Bronchial epithelial cell (primary cell): ENCODE measurements around the gene HDAC10. TPM values are rescaled to one million over a fixed set of nuclear protein-coding genes. Genes with fewer than 3 reads are reported as not detected.
A peak's percentile ranks its signal among the peaks of the same experiment; 100 is the strongest.
"Not testable (repeated sequence)": the region's sequence is repeated elsewhere in the genome, so short reads cannot be mapped to it uniquely, and the experiment has no call there.

Source experiments
- DNase-seq: peaks from one replicate; pipeline ENCODE4 v3.0.0-alpha.2; 2010; ENCODE audit warnings: low read depth
- FAIRE-seq: peaks from 2 replicates; lab custom pipeline; 2011; peaks lifted over from hg19 to GRCh38; lab: Jason Lieb, UNC
- H3K27me3 ChIP-seq: 2 replicates; pipeline ENCODE4 v1.5.1; 2011; ENCODE audit warnings: low read length; ENCODE audit not compliant: control insufficient read depth, insufficient read depth
- H3K36me3 ChIP-seq: 2 replicates; pipeline ENCODE4 v1.5.1; 2011; ENCODE audit warnings: low read length; ENCODE audit not compliant: control insufficient read depth, insufficient read depth
- H3K4me3 ChIP-seq: 2 replicates; pipeline ENCODE4 v1.5.1; 2011; ENCODE audit warnings: mild to moderate bottlenecking, low read depth, low read length, control low read depth
- total RNA-seq: library from RNA; depleted of rRNA; stranded (reverse); fragments of >200 nt; gene quantifications from 2 replicates; pipeline ENCODE4 v1.2.1, GENCODE V29; 2014
- TF ChIP-seq, protein P1 (sequence below): IDR thresholded peaks from 2 replicates; pipeline ENCODE4 v1.5.1; 2011; ENCODE audit warnings: mild to moderate bottlenecking, moderate library complexity, low read length, control low read depth, inconsistent platforms; ENCODE audit not compliant: insufficient read depth, severe bottlenecking

Gene HDAC10
- total RNA-seq, 1 donor from 2014 or later: 9.7 TPM

DNA sequence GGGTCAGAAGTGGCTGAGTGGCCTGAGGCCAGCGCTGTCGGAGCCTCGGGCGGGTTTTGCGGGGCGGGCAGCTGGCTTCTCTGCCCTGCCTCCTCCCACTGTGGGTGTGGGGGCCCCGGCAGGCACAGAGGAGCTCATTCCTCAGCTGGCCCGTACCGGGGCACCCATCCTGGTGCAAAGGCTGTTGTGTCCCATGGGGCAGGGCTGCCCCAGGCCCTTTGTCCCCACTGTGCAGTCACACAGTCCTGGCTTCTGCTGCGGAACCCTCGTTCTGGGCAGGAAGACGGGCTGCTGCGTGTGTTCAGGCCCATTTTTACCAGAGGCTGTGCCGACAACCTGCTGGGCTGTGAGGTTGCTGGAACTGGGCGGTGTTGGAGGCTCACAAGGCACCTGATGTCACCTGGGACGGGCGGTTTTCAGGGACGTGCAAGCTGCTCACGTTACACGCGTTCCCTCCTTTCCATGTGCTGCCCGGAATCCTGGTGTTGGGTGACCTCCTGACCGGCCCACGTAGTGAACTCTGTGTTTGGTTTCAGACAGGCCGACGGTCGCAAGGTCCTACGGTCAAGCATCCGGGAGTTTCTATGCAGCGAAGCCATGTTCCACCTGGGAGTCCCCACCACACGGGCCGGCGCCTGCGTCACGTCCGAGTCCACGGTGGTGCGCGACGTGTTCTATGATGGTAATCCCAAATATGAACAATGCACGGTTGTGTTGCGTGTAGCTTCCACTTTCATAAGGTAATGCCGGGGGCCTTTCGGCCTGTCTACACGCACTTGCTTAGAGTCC is 45.1 kb downstream of the HDAC10 start:
- Histone ChIP-seq H3K4me3 (no peak overlapping the region), H3K27me3 (no peaks in the 10 kb centered on the region), H3K36me3 (peaks cover 23% of the 10 kb centered on the region)
- DNase-seq (no peak), FAIRE-seq (no peak)
- TF ChIP-seq, protein P1, sequence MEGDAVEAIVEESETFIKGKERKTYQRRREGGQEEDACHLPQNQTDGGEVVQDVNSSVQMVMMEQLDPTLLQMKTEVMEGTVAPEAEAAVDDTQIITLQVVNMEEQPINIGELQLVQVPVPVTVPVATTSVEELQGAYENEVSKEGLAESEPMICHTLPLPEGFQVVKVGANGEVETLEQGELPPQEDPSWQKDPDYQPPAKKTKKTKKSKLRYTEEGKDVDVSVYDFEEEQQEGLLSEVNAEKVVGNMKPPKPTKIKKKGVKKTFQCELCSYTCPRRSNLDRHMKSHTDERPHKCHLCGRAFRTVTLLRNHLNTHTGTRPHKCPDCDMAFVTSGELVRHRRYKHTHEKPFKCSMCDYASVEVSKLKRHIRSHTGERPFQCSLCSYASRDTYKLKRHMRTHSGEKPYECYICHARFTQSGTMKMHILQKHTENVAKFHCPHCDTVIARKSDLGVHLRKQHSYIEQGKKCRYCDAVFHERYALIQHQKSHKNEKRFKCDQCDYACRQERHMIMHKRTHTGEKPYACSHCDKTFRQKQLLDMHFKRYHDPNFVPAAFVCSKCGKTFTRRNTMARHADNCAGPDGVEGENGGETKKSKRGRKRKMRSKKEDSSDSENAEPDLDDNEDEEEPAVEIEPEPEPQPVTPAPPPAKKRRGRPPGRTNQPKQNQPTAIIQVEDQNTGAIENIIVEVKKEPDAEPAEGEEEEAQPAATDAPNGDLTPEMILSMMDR: no peak

DNA sequence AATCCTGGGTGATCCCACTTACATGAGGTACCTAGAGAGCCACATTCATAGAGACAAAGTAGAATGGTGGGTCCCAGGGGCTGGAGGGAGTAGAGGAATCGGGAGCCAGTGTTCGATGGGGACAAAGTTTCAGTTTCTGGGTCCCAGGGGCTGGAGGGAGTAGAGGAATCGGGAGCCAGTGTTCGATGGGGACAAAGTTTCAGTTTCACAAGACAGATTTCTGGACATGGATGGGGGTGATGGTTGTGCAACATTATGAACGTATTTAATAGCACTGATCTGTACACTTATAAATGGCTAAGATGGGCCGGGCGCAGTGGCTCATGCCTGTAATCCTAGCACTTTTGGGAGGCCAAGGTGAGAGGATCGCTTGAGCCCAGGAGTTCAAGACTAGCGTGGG is 46.1 kb downstream of the HDAC10 start:
- peak; percentile 68 for FAIRE-seq
- not testable (repeated sequence) for H3K4me3 ChIP-seq, DNase-seq, H3K27me3 ChIP-seq
- H3K36me3 ChIP-seq: peaks cover 15% of the 10 kb centered on the region

DNA sequence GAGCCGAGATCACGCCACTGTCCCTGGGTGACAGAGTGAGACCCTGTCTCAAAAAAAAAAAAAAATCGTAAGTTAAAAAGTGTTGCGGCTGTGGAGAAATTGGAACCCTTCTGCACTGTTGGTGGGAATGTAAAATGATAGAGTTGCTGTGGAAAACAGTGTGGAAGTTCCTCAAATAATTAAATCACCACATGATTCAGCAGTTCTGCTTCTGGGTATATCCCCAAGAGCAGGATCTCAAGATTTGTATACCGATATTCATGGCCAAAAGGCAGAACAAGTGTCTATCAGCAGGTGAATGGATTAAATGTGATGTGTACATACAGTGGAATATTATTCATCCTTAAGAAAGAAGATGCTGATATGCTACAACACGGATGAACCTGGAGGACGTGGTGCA is 46.5 kb downstream of the HDAC10 start:
- TF ChIP-seq, protein P1: no peak
- H3K4me3 ChIP-seq: no peak overlapping the region
- H3K27me3 ChIP-seq: no peaks in the 10 kb centered on the region
- no peak for DNase-seq
- FAIRE-seq: no peak
- peaks cover 14% of the 10 kb centered on the region for H3K36me3 ChIP-seq

DNA sequence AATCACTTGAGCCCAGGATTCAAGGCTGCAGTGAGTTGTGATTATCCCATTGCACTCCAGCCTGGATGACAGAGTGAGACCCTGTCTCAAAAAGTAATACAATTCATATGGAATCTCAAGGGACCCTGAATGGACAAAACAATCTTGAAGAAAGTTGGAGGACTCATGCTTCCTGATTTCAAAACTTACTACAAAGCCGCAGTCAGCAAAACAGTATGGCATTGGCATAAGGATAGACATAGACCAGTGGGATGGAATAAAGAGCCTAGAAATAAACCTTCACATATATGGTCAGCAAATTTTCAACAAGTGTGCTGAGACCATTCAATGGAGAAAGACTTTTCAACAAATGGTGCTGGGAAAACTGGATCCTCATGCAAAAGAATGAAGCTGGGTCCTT is 47.8 kb downstream of the HDAC10 start:
- Histone ChIP-seq H3K36me3 (peaks cover 12% of the 10 kb centered on the region), H3K27me3 (no peaks in the 10 kb centered on the region), H3K4me3 (no peak overlapping the region)
- DNase-seq (no peak), FAIRE-seq (no peak)
- TF ChIP-seq, protein P1: no peak

DNA sequence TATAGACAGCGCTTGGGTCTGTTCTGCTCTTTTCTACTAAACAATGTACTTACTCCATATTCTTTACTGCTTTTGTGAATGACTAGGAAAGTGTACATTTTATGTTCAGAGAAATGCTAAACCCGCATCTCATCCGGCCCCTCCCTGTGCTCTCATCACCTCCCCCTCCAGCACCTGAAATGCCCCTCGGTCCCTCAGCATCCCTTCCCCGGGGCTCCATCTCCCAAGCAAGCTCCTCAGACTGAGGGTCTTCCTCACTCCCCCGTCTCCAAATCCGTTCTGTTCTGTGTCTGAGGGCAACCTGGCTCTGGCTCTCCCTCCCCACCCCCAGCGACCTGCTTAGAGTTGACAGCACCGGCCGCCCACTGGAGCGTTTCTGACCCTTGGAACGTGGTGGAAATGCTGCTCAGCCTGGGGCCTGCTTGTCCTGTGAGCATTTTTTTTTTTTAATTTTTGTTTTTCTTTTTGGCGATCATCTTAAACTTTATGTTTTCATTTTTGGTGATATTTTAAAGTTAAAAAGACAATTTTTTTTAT is 48.9 kb downstream of the HDAC10 start:
- Histone ChIP-seq H3K27me3 (no peaks in the 10 kb centered on the region), H3K4me3 (peak overlapping the region; percentile 63), H3K36me3 (peaks cover 9% of the 10 kb centered on the region)
- DNase-seq: no peak
- TF ChIP-seq, protein P1: no peak
- FAIRE-seq: no peak

DNA sequence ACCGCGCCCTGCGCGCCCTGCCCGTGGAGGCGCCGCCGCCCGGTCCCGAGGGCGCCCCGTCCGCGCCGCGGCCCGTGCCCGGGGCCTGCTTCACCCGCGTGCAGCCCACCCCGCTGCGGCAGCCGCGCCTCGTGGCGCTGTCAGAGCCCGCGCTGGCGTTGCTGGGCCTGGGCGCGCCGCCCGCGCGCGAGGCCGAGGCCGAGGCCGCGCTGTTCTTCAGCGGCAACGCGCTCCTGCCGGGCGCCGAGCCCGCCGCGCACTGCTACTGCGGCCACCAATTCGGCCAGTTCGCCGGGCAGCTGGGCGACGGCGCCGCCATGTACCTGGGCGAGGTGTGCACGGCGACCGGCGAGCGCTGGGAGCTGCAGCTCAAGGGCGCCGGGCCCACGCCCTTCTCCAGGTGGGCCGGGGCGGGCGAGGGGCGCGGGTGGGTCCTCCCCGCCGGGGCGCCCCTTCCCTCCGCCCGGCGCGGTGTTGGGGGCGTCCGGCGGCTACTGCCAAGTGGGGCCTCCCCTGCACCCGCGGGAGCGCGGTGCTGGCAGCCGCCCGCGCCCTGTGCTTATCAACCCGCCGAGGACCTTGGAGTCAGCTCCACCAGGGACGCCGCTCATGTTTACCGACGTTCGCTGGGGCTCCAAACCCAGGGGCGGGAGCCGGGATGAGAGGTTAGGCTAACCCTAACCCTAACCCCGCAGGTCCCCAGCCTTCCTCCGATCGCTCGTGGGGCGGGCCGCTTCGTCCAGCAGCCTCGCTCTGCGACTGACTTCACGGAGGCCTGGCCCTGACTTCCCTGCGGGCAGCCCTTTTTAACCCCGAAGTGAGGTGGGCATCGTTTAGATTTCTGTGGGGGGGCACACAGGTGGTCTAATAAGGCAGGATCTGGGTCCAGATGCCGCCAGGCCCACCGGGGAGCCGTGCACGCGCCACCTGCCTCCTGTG is 49.6 kb downstream of the HDAC10 start:
- FAIRE-seq: no peak
- Histone ChIP-seq H3K36me3 (peaks cover 8% of the 10 kb centered on the region), H3K4me3 (peak overlapping the region; percentile 63)

More for the DNA sequence above, 49.6 kb downstream of the HDAC10 start:
- DNase-seq: no peak
- TF ChIP-seq, protein P1: no peak
- no peaks in the 10 kb centered on the region for H3K27me3 ChIP-seq
